ENCODE data around the gene CELF2.

CELF2 gene

GRCh38 chr10:11255796-11256444, 238.2 kb downstream of the CELF2 start:
- DNase-seq: no peak

GRCh38 chr10:11256896-11257295, 239.2 kb downstream of the CELF2 start:
- no peak for DNase-seq

GRCh38 chr10:11257440-11258090, 239.9 kb downstream of the CELF2 start:
- DNase-seq: no peak

GRCh38 chr10:11260170-11260569, 242.5 kb downstream of the CELF2 start:
- DNase-seq: peak in 1 of 2 experiments; percentile 33

GRCh38 chr10:11261143-11261542, 243.5 kb downstream of the CELF2 start:
- DNase-seq: no peak

GRCh38 chr10:11261687-11262493, 244.2 kb downstream of the CELF2 start:
- no peak for DNase-seq

- no peak for DNase-seq
Measured at GRCh38 chr10:11262494-11263345, 245.0 kb downstream of the CELF2 start.

- DNase-seq: no peak
Measured at GRCh38 chr10:11263767-11264166, 246.1 kb downstream of the CELF2 start.

GRCh38 chr10:11264296-11265048, 246.8 kb downstream of the CELF2 start:
- peak in 1 of 2 experiments; percentile 32 for DNase-seq

- no peak for DNase-seq
Measured at GRCh38 chr10:11265484-11265883, 247.8 kb downstream of the CELF2 start.

- no peak for DNase-seq
Measured at GRCh38 chr10:11266426-11266825, 248.8 kb downstream of the CELF2 start.

- DNase-seq: no peak
Measured at GRCh38 chr10:11270135-11270857, 252.6 kb downstream of the CELF2 start.

- no peak for DNase-seq
Measured at GRCh38 chr10:11270858-11271179, 253.1 kb downstream of the CELF2 start.

- no peak for DNase-seq
Measured at GRCh38 chr10:11272915-11273389, 255.3 kb downstream of the CELF2 start.

- no peak for DNase-seq
Measured at GRCh38 chr10:11274452-11274851, 256.8 kb downstream of the CELF2 start.

- no peak for DNase-seq
Measured at GRCh38 chr10:11275651-11276050, 258.0 kb downstream of the CELF2 start.

- DNase-seq: no peak
Measured at GRCh38 chr10:11276449-11276990, 258.8 kb downstream of the CELF2 start.

- DNase-seq: no peak
Measured at GRCh38 chr10:11279314-11279713, 261.6 kb downstream of the CELF2 start.

GRCh38 chr10:11280187-11280932, 262.7 kb downstream of the CELF2 start:
- DNase-seq: no peak

GRCh38 chr10:11282156-11282555, 264.5 kb downstream of the CELF2 start:
- DNase-seq: no peak
